NCI-H345 treated with DMSO at 0.1 percent for 48 hours (cell line): ENCODE measurements around the gene NLGN1.
A peak's percentile ranks its signal among the peaks of the same experiment; 100 is the strongest.
"Not testable (repeated sequence)": the region's sequence is repeated elsewhere in the genome, so short reads cannot be mapped to it uniquely, and the experiment has no call there.

Experiments
- DNase-seq: peaks from one replicate; lab custom pipeline; 2025; ENCODE audit not compliant: unreplicated experiment; lab: John Stamatoyannopoulos, UW

The NLGN1 gene

GRCh38 chr3:173552526-173552925, 155.0 kb downstream of the NLGN1 start:
- no peak for DNase-seq

DNA sequence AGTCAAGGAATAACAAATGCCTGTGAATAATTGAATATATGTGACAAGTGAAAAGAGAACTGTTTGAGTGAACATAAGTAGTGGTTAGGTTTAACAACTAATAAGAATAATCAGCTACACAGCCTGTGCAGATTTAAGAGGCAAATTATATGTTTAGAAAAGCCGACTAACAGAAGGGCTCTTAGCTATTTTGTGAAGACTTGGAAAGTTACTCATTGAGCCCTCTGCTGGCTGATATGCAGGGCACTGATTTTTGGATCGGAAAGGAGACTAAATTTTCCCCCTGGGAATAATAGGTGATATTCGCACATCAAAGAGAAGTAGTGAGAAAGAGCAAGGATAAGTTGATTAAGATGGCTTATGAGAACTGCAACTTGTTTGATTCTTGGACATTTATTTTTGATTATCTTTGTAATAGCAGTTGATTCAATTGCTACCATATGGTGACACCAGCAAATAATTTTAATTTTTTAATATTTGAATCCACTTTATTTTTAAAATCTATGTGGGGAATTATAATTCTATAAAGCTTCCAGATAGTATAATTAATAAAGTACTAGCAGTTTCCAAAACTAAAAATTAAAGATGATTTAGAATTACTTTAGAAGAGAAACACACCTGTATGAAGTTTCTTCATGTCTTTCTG, 156.2 kb downstream of the NLGN1 start:
- no peak for DNase-seq

DNA sequence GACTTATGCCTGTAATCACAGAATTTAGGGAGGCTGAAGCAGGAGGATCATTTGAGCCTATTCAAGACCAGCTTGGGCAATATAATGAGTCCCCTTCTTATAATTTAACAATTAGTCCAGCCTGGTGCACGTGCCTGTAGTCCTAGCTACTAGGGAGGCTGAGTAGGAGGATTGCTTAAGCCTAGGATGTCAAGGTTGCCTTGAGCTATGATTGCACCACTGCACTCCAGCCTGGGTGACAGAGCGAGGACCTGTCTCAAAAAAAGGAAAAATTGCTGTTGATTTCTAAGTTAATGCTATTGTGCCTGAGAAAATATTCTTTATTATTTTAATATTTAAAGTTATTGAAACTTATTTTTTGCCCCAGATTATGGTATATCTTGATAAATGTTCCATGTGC, 159.0 kb downstream of the NLGN1 start:
- no peak for DNase-seq

GRCh38 chr3:173567997-173568396, 170.5 kb downstream of the NLGN1 start:
- DNase-seq: no peak

- DNase-seq: no peak
Measured at GRCh38 chr3:173568623-173569022, 171.1 kb downstream of the NLGN1 start.

DNA sequence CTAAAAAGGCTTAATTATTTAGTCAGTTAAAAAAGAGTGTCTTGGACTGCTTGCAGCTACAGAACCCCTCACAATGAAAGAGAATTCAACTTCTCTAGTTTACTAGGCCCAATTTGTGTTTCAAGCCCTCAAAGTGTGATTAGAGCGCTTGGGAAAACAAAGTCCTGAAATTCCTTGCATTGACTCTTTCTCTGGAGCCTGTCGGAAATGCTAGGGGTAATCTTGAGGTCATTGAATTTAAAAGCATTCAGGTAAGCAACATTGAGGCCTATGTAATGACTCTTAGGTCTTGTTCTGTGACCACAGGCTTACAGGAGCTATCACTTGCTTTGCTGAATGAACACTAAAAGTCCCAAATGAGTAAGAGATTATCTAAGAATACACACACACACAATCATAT, 186.0 kb downstream of the NLGN1 start:
- DNase-seq: no peak

DNA sequence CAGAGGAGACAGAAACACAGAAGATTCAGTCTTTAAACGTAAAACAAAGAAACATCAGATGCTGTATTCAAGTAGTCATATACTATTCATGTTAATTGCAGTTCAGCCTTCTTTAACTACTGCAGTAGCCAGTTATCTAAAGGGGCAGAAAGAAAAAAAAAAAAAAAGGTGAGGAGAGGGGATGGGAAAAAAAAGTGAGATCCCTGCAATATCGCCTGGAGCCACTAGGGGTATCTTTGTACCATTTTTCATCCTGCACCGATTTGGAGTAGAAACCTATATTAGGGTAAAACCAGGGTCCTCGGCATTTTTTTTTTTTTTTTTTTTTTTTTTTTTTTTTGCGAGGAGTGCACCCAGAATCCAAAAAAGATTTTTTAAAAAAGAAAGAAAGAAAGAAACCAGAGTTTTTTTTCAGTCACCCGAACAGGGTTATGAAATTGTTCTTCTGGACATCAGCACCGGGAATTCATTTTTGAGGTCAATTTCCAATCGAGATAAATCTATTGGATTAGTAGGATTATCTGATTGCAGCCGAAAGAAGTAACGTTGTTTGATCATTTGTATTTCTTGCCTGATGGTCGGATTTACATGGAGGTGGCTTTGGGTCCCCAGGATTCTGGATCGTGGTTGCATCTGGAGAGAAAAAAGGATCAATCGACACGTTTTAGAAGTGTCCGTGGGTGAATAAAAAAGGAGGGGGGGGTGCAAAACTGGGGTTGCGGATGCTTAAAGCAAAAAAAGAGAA, 186.7 kb downstream of the NLGN1 start:
- no peak for DNase-seq

- peak; percentile 7 for DNase-seq
Measured at GRCh38 chr3:173584838-173585831, 187.6 kb downstream of the NLGN1 start.

DNA sequence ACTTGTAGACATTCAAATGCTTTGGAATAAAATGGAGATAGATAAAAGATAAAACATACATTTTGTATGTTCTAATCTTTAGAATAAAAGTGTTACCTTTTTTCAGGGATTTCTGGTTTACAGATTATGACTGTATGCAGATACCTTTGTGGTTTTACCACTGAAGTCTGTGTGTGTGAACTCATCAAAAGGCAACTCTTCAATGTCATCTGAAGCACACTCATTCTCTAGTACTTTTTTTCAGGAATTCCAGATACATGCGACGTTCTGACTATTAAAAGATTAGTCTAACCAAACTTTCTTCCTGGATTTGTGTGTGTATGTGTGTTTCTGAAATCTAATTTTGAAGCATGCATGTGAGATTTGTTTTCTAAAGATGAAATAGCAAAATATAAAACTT, 188.6 kb downstream of the NLGN1 start:
- DNase-seq: no peak

DNA sequence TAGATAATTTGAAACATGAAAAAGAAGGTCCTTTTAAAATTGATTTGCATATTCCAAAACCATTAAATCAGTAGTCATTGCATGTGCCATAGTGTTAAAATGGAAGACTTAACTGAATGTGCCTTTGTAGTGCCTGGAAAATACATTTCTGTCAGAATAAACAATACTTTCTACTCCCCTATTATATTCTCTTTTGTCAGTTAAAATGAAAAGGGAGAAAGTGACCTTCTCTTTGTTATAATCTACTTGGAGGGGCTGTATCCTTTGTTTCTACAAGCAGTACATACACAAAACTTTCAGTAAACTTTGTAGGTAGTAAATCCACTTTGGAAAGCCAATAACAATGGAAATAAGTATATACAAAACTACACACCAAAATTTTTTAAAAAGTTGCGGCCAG, 189.5 kb downstream of the NLGN1 start:
- DNase-seq: no peak

DNA sequence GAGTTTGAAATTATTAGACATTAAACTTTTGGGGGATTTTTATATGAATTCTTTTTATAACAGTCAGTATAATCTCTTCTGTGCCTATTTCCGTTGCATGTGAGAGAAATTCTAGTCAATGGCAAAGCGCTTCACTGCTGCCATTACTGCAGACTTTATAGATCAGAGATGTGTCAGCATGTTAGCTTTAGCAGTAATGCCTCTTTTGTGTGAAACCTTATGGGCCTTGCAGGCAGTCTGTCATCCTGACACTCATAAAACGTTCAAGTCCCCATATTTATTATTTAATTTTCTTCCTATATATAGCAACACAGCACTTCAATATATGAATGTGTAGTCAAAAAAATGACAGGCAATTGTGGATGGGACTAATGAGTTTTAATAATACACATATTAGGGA, 191.0 kb downstream of the NLGN1 start:
- DNase-seq: no peak

GRCh38 chr3:173589116-173589515, 191.6 kb downstream of the NLGN1 start:
- DNase-seq: no peak

GRCh38 chr3:173591401-173591800, 193.9 kb downstream of the NLGN1 start:
- no peak for DNase-seq

- DNase-seq: not testable (repeated sequence)
Measured at GRCh38 chr3:173594881-173595280, 197.3 kb downstream of the NLGN1 start.

DNA sequence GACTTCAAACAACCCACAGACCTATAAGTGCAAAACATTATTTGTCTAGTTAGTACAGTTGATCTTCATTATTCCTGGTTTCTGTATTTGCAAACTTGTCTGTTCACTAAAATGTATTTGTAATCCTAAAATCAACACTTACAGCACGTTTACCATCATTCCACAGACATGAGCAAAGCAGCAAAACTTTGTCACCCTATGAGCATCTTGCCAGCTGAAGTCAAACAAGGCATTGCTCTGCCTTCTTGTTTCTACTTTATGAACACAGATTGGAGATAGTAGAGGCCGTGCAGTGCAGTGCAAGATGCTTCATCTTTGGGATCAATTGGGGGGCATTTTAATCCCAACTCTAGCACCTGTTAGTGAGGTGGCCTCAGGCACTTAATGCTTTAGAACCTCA, 202.1 kb downstream of the NLGN1 start:
- DNase-seq: no peak

DNA sequence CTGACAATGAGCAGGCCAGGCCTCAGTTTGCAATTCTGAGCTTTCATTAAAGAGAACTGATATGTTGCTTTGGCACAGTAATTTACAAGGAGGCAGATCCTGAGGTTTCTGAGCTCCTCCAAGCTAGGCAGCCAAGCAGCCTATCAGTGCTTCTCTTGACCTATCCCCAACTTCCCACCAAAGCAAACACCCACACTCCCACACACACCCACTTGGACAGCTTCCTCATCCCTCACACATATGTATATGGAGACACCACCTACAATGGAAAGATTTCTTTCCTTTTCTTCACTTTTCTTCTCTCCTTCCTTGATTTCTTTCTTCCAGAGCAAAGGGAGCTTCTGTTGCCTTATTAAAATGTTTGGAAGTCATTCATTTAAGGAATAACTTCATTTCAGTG, 217.0 kb downstream of the NLGN1 start:
- no peak for DNase-seq

GRCh38 chr3:173615661-173616060, 218.1 kb downstream of the NLGN1 start:
- DNase-seq: no peak

GRCh38 chr3:173617490-173617889, 219.9 kb downstream of the NLGN1 start:
- no peak for DNase-seq

DNA sequence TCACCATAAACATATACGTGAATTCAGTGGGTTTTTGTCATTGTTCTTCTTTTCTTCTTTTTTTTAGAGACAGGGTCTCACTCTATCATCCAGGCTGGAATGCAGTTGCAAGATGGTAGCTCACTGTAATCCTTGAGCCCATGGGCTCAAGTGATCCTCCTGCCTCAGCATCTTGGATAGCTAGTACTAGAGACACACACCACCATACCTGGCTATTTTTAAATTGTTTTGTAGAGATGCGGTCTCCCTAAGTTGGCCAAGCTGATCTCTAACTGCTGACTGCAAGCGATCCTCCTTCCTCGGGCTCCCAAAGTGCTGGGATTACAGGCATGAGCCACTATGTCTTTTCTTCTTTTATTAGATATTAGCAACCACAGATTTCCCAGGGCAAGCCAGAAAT, 220.6 kb downstream of the NLGN1 start:
- DNase-seq: no peak

DNA sequence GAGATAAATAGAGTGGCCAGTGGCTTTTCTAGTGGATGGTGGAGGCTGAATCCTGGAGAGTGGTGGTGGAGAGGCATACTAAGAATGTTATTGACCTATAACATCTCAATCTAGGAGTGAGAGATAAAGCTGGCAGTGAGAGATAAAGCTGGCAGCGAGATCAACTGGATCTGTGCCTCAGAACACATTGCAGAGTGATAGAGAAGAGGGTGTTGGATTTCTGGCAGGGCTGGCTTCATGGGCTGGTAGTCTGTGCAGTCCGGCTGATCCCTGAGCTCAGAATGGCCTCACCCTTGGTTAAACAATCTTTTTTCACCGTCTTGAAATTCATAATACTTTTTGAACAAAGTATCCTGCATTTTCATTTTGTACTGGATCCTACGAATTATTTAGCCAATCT, 221.2 kb downstream of the NLGN1 start:
- DNase-seq: no peak

GRCh38 chr3:173622166-173622565, 224.6 kb downstream of the NLGN1 start:
- no peak for DNase-seq

GRCh38 chr3:173624086-173624485, 226.5 kb downstream of the NLGN1 start:
- no peak for DNase-seq
